Parathyroid adenoma (tissue), 2 donors: Measurements from ENCODE around the gene RABGEF1.
"Not testable (repeated sequence)": the region's sequence is repeated elsewhere in the genome, so short reads cannot be mapped to it uniquely, and the experiment has no call there.

Experiments used
- H2AFZ ChIP-seq: fragments of 300-600 bp; sonication (generic); one replicate; pipeline ENCODE4 v1.7.0; 2017; ENCODE audit warnings: antibody characterized with exemption, mild to moderate bottlenecking
- H3K27ac ChIP-seq: fragments of 300-600 bp; sonication (generic); one replicate; pipeline ENCODE4 v1.7.0; 2017
- H3K27me3 ChIP-seq: fragments of 300-600 bp; sonication (generic); one replicate; pipeline ENCODE4 v1.7.0; 2017; ENCODE audit warnings: low read length; ENCODE audit not compliant: control insufficient read depth, insufficient read depth
- H3K36me3 ChIP-seq: fragments of 300-600 bp; sonication (generic); one replicate; pipeline ENCODE4 v1.7.0; 2017; ENCODE audit warnings: low read length; ENCODE audit not compliant: control insufficient read depth, insufficient read depth
- H3K4me1 ChIP-seq: fragments of 300-600 bp; sonication (generic); one replicate; pipeline ENCODE4 v1.7.0; 2017; ENCODE audit warnings: control low read depth
- H3K4me2 ChIP-seq: fragments of 300-600 bp; sonication (generic); one replicate; pipeline ENCODE4 v1.7.0; 2017; ENCODE audit warnings: low read length
- H3K4me3 ChIP-seq: fragments of 300-600 bp; sonication (generic); one replicate; pipeline ENCODE4 v1.7.0; 2017; ENCODE audit warnings: low read depth, low read length
- H3K79me2 ChIP-seq: fragments of 300-600 bp; sonication (generic); one replicate; pipeline ENCODE4 v1.7.0; 2017; ENCODE audit warnings: control low read depth
- H3K9ac ChIP-seq: fragments of 300-600 bp; sonication (generic); one replicate; pipeline ENCODE4 v1.7.0; 2017; ENCODE audit warnings: mild to moderate bottlenecking
- H3K9me3 ChIP-seq: fragments of 300-600 bp; sonication (generic); one replicate; pipeline ENCODE4 v1.7.0; 2017; ENCODE audit warnings: low read length; ENCODE audit not compliant: control insufficient read depth
- CTCF ChIP-seq: fragments of 300-600 bp; sonication (generic); IDR thresholded peaks from one replicate; pipeline ENCODE4 v1.7.0; 2017; ENCODE audit warnings: antibody characterized with exemption, mild to moderate bottlenecking
- donor health status: primary hyperparathyroidism.

Gene RABGEF1

GRCh38 chr7:66754541-66754940, 14.0 kb downstream of the RABGEF1 start:
- Histone ChIP-seq H3K9me3 (no peaks in the 10 kb centered on the region), H2AFZ (no peak overlapping the region), H3K9ac (no peak overlapping the region), H3K79me2 (peaks cover 52% of the 10 kb centered on the region), H3K27ac (no peak overlapping the region), H3K4me1 (no peaks in the 10 kb centered on the region), H3K4me2 (no peak overlapping the region), H3K4me3 (no peak overlapping the region), H3K36me3 (no peaks in the 10 kb centered on the region), H3K27me3 (no peaks in the 10 kb centered on the region)
- no peak for TF ChIP-seq CTCF

- not testable (repeated sequence) for H3K4me1 ChIP-seq, H3K9me3 ChIP-seq, H3K4me3 ChIP-seq, H3K4me2 ChIP-seq, H3K36me3 ChIP-seq, H3K9ac ChIP-seq, H3K27ac ChIP-seq, H3K27me3 ChIP-seq, H2AFZ ChIP-seq
- H3K79me2 ChIP-seq, result peaks cover 50% of the 10 kb centered on the region
Observed at GRCh38 chr7:66755059-66755458, 14.5 kb downstream of the RABGEF1 start.

- H3K4me1 ChIP-seq, H3K36me3 ChIP-seq, H3K4me2 ChIP-seq, H3K4me3 ChIP-seq, H3K9me3 ChIP-seq, H3K27me3 ChIP-seq, H2AFZ ChIP-seq, H3K27ac ChIP-seq, H3K9ac ChIP-seq: not testable (repeated sequence)
- H3K79me2 ChIP-seq, result peaks cover 47% of the 10 kb centered on the region
Observed at GRCh38 chr7:66756227-66756626, 15.7 kb downstream of the RABGEF1 start.

- H3K9me3 ChIP-seq, result no peaks in the 10 kb centered on the region
- H3K4me3 ChIP-seq, result no peak overlapping the region
- no peak overlapping the region for H3K27ac ChIP-seq
- H2AFZ ChIP-seq, result no peak overlapping the region
- H3K27me3 ChIP-seq, result no peaks in the 10 kb centered on the region
- no peak overlapping the region for H3K4me2 ChIP-seq
- H3K4me1 ChIP-seq, result no peaks in the 10 kb centered on the region
- TF ChIP-seq CTCF, result no peak
- no peaks in the 10 kb centered on the region for H3K36me3 ChIP-seq
- no peak overlapping the region for H3K9ac ChIP-seq
- H3K79me2 ChIP-seq, result peaks cover 44% of the 10 kb centered on the region
Observed at GRCh38 chr7:66756889-66757288, 16.4 kb downstream of the RABGEF1 start.

GRCh38 chr7:66757939-66758338, 17.4 kb downstream of the RABGEF1 start:
- Histone ChIP-seq H3K9me3 (no peaks in the 10 kb centered on the region), H3K79me2 (peaks cover 41% of the 10 kb centered on the region), H3K9ac (no peak overlapping the region), H2AFZ (no peak overlapping the region), H3K27me3 (no peaks in the 10 kb centered on the region), H3K36me3 (no peaks in the 10 kb centered on the region), H3K4me2 (no peak overlapping the region), H3K4me3 (no peak overlapping the region), H3K27ac (no peak overlapping the region), H3K4me1 (no peaks in the 10 kb centered on the region)
- TF ChIP-seq CTCF, result no peak

- Histone ChIP-seq H3K4me3 (no peak overlapping the region), H3K27ac (no peak overlapping the region)
Observed at GRCh38 chr7:66758950-66759628, 18.6 kb downstream of the RABGEF1 start.

GRCh38 chr7:66763183-66763582, 22.6 kb downstream of the RABGEF1 start:
- not testable (repeated sequence) for H3K4me2 ChIP-seq, H3K9ac ChIP-seq, H2AFZ ChIP-seq, H3K4me3 ChIP-seq, H3K9me3 ChIP-seq, H3K36me3 ChIP-seq, H3K27me3 ChIP-seq, H3K27ac ChIP-seq
- Histone ChIP-seq H3K4me1 (peaks cover 13% of the 10 kb centered on the region), H3K79me2 (peaks cover 30% of the 10 kb centered on the region)

More at GRCh38 chr7:66758950-66759628, 18.6 kb downstream of the RABGEF1 start:
- H3K9ac ChIP-seq, result no peak overlapping the region
- no peak overlapping the region for H2AFZ ChIP-seq
- TF ChIP-seq CTCF, result no peak
- no peaks in the 10 kb centered on the region for H3K27me3 ChIP-seq
- H3K9me3 ChIP-seq, result no peaks in the 10 kb centered on the region
- no peaks in the 10 kb centered on the region for H3K36me3 ChIP-seq
- H3K4me2 ChIP-seq, result no peak overlapping the region
- peaks cover 41% of the 10 kb centered on the region for H3K79me2 ChIP-seq
- H3K4me1 ChIP-seq, result no peaks in the 10 kb centered on the region
